SJCRH30 (cell line): Measurements from ENCODE around the gene SNRNP48. TPM values are rescaled to one million over a fixed set of nuclear protein-coding genes. Genes with fewer than 3 reads are reported as not detected.

Experiments used
- DNase-seq, 2 experiments: peaks; one replicate each; pipeline ENCODE4 v3.0.0-alpha.2; 2015 to 2020
- H3K27ac ChIP-seq: fragments of 250-450 bp; sonication (Bioruptor Pico); 2 replicates; pipeline ENCODE4 v1.5.1; 2020; ENCODE audit warnings: mild to moderate bottlenecking, moderate library complexity
- H3K27me3 ChIP-seq: fragments of 250-450 bp; sonication (Bioruptor Pico); 2 replicates; pipeline ENCODE4 v1.5.1; 2020; ENCODE audit warnings: mild to moderate bottlenecking, moderate library complexity
- H3K36me3 ChIP-seq: fragments of 250-450 bp; sonication (Bioruptor Pico); 2 replicates; pipeline ENCODE4 v1.5.1; 2020; ENCODE audit warnings: mild to moderate bottlenecking, moderate library complexity
- H3K4me1 ChIP-seq: fragments of 250-450 bp; sonication (Bioruptor Pico); 2 replicates; pipeline ENCODE4 v1.5.1; 2020; ENCODE audit warnings: mild to moderate bottlenecking, moderate library complexity
- H3K4me3 ChIP-seq: fragments of 250-450 bp; sonication (Bioruptor Pico); 2 replicates; pipeline ENCODE4 v1.5.1; 2020; ENCODE audit warnings: mild to moderate bottlenecking, moderate library complexity
- H3K9me3 ChIP-seq: fragments of 250-450 bp; sonication (Bioruptor Pico); replicated peaks from 2 replicates; pipeline ENCODE4 v1.5.1; 2020; ENCODE audit warnings: mild to moderate bottlenecking, moderate library complexity
- total RNA-seq: library from RNA; depleted of rRNA; stranded (reverse); fragments of >200 nt; shearing (Covaris generic); gene quantifications from 2 replicates; pipeline ENCODE4 v1.2.3, GENCODE V29; 2014

SNRNP48 gene
- total RNA-seq, 1 experiment from 2014 or later = 25.3 TPM

DNA sequence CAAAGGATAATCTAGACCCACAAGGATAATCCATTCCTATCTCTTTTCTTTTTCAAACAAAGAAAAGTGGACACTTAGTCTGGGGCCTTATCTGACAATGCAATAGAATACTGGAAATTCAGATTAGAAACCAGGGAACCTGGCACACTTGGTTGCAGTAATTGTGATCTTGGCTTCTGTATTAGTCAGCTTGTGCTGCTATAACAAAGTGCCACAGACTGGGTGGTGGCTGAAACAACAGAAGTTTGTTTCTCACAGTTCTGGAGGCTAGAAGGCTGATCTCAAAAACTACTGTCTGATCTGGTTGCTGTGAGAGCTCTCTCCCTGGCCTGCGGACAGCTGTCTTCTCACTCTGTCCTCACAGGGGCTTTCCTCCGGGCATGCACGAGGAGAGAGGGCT is 49.4 kb downstream of the SNRNP48 start:
- no peak for DNase-seq
- H3K27ac ChIP-seq = no peak overlapping the region
- no peaks in the 10 kb centered on the region for H3K27me3 ChIP-seq
- H3K4me1 ChIP-seq = no peaks in the 10 kb centered on the region
- H3K4me3 ChIP-seq = no peak overlapping the region
- no peaks in the 10 kb centered on the region for H3K36me3 ChIP-seq
- H3K9me3 ChIP-seq = no peaks in the 10 kb centered on the region

DNA sequence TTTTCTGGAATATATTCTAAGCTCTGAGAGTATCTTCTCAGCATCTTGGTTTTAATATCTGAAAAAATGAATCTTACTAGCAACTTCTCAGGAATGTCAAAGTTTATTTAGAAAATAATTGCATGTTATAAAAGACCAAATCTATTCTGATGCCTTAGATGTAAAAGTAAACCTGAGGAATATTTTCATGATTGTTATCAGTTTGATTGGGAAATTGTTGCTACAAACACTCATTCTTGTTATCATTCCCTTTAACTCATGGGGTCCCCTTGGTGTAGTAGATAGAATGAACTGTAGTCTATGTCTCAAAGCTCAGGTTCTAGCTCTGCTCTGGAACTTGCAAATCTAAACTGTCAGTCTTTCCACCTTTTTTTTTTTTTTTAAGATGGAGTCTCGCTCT is 50.0 kb downstream of the SNRNP48 start:
- Histone ChIP-seq H3K36me3 (no peaks in the 10 kb centered on the region), H3K4me1 (no peaks in the 10 kb centered on the region), H3K4me3 (no peak overlapping the region), H3K27me3 (no peaks in the 10 kb centered on the region), H3K9me3 (no peaks in the 10 kb centered on the region), H3K27ac (no peak overlapping the region)
- DNase-seq = no peak

DNA sequence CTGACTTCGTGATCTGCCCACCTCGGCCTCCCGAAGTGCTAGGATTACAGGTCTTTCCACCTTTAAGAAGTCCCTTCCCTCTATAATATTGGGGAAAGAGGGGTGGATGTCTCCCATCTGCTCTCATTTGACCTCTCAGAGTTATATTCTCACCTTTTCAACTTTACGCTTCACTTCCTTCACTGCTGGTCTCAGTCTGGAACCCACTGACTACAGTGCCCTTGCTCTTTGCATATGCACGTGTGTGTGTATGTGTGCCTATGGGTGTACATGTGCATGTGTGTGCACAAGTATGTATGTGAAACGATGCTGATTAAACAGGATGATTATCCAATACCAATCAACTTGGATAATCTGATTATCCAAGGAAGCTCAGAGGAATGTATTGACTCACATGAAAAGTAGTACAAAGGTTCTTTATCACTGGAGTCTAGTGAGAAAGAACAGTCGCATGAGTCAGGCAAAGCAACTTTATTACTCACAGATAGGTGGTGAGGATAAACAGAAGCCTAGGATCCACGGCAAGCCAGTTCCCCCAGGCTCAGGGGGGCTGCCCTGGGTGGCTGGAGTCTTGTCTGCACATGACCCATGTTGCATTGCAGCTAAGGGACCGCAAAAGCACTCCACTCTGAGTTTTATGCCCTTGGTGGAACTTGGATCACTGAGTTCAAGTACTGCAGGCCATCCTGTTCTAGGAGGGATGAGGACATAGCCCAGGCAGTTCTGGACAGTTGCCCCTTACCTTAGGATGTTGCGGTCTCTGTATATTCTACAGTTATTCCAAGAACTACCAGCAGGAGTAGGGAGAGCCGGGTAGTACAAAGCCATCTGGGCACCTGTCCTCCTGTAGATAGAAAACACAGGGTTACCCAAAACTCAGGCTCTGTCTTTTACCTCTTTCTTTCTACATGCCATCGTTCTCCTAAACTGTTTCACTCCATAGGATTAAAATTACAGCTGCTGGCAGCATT is 50.9 kb downstream of the SNRNP48 start:
- no peak for DNase-seq
- H3K9me3 ChIP-seq = no peaks in the 10 kb centered on the region
- no peaks in the 10 kb centered on the region for H3K27me3 ChIP-seq
- H3K4me3 ChIP-seq = no peak overlapping the region
- no peaks in the 10 kb centered on the region for H3K4me1 ChIP-seq
- H3K27ac ChIP-seq = no peak overlapping the region
- no peaks in the 10 kb centered on the region for H3K36me3 ChIP-seq

DNA sequence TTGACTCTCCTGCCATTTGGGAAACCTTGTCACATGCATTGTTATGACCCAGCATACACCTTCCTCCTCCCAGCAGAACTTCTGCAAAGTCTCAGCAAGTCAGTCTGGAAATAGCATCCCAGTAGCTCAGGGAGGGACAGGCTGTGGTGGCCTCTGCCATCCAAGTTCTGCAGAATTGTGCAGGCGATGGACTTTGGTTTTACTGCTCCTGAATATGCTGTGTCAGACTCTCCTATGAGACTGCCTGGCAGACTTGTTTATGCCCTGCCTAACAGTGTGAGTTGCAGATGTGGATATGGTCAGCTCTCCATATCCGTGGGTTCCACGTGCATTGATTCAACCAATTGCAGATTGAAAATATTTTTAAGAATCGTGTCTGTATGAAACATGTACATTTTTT is 52.8 kb downstream of the SNRNP48 start:
- Histone ChIP-seq H3K4me3 (no peak overlapping the region), H3K27me3 (no peaks in the 10 kb centered on the region), H3K27ac (no peak overlapping the region), H3K4me1 (no peaks in the 10 kb centered on the region), H3K36me3 (no peaks in the 10 kb centered on the region), H3K9me3 (no peaks in the 10 kb centered on the region)
- DNase-seq = no peak

DNA sequence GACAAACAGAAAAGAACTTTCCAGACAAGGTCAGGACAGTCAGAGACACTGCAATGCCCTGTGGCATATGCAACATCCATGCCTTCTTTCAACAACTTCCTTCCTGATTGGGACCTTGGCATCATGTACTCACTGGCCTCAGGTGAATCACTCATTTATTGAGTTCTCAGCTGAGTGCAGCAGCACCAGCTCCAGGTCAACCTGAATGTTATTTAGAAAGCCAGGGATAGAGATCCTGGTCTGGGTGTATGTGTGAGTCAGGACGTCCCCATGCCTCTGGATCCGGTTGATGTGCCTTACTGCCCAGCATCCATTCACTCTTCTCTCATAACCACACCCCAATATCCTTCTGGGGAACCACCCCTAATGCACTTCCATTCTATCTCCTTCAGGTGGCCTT is 54.4 kb downstream of the SNRNP48 start:
- H3K4me1 ChIP-seq = no peaks in the 10 kb centered on the region
- DNase-seq = no peak
- H3K9me3 ChIP-seq = no peaks in the 10 kb centered on the region

DNA sequence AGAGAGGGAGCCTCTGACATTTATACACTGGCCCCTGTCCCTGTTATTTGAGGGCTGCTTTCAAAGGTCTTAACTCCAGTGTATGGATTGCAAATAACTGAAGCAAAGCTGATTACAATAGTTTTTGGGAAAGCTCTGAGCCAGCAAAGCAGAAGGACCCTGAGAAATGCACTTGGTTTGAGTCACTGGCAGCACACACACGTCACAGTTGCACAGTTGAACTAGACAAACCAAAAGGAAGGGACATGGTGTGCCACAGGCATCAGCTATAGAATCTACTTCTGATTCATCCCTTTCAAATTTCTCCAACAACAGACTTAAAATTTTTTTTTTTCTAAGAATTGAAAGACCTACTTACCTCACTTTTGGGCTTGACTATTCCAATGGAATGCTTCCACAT is 56.4 kb downstream of the SNRNP48 start:
- DNase-seq = no peak
- Histone ChIP-seq H3K4me3 (no peak overlapping the region), H3K4me1 (no peaks in the 10 kb centered on the region)

More for the DNA sequence above, 54.4 kb downstream of the SNRNP48 start:
- Histone ChIP-seq H3K27ac (no peak overlapping the region), H3K4me3 (no peak overlapping the region), H3K27me3 (no peaks in the 10 kb centered on the region), H3K36me3 (no peaks in the 10 kb centered on the region)

DNA sequence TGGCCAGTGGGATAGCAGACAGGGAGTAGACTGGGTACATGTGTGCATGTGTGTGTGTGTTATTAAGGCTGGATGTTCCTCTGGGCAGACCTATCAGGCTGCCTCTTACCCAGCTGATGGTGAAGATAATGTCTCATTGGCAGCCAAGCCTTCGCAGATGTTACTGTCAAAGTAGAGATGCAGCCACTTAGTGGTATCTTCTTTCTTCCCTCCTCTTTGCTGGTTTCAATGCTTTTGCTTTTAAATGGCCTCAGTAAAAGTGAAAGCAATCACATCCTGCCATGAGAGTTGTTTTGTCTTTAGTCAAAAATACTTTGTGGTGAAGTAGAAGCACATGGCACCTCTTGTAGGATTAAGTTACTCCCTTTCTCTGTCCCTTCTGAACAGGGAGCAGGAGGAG is 57.5 kb downstream of the SNRNP48 start:
- H3K36me3 ChIP-seq = no peaks in the 10 kb centered on the region
- H3K4me1 ChIP-seq = no peaks in the 10 kb centered on the region
- no peak overlapping the region for H3K4me3 ChIP-seq
- H3K27ac ChIP-seq = no peak overlapping the region
- H3K9me3 ChIP-seq = no peaks in the 10 kb centered on the region
- DNase-seq = no peak
- H3K27me3 ChIP-seq = no peaks in the 10 kb centered on the region

More for the DNA sequence above, 56.4 kb downstream of the SNRNP48 start:
- Histone ChIP-seq H3K27me3 (no peaks in the 10 kb centered on the region), H3K36me3 (no peaks in the 10 kb centered on the region), H3K9me3 (no peaks in the 10 kb centered on the region), H3K27ac (no peak overlapping the region)

DNA sequence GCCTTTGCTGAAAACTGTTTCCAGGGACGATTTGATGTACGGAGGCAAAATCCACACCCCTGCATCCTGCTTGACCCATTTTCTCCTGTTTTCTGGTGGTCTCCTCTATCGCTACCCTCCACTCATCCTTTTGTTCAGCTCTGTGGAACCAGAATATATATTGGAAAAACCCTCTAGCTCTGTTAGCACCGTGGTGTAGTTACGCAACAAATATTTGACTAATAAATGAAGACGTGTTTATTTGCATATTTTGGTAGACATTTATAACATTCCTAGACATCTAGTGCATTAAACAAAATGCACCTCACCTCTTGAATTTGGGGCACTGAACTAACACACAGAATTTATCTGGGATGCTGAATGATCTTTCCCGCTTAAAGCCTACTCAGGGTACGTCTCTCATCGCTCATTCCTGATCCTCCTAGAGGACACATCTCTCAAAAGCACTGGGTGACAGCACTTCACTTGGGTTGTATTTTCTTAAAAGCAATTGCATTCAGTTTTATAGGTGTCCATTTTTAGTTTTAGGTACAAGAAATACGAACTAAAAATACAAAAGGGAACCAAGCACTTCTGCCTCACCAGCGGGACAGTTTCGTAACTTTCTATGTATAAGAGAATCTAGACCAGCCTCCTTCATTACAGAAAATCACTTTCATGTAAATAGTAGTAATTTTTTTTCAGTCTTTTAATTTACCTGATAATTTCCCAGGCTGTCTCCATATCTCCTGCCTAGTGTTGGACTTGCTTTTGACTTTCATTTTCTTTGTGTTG is 59.2 kb downstream of the SNRNP48 start:
- H3K36me3 ChIP-seq = no peaks in the 10 kb centered on the region

DNA sequence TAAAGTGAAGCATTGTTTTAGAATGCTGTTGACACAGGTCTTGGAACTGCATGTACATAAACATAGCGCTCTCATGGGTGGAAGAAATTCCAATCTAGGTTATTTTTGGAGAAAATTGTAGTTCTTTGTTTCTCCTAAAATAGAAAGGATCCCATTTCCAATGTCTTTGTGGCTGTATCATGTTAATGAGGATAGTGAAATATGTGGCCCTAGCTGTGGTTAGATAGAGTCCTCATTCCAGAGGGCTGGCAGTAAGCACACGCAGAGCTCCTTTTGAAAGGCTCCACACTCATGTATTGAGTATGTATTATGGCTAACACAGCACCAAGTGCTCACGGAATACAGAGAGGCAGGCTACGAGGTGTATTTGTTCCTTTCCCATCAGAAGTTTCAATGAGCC is 60.9 kb downstream of the SNRNP48 start:
- no peak overlapping the region for H3K27ac ChIP-seq
- no peaks in the 10 kb centered on the region for H3K4me1 ChIP-seq
- no peaks in the 10 kb centered on the region for H3K27me3 ChIP-seq
- H3K36me3 ChIP-seq = no peaks in the 10 kb centered on the region
- H3K9me3 ChIP-seq = no peaks in the 10 kb centered on the region
- H3K4me3 ChIP-seq = no peak overlapping the region
- no peak for DNase-seq

More for the DNA sequence above, 59.2 kb downstream of the SNRNP48 start:
- DNase-seq = no peak
- Histone ChIP-seq H3K4me3 (no peak overlapping the region), H3K27ac (no peak overlapping the region), H3K9me3 (no peaks in the 10 kb centered on the region), H3K4me1 (no peaks in the 10 kb centered on the region), H3K27me3 (no peaks in the 10 kb centered on the region)

DNA sequence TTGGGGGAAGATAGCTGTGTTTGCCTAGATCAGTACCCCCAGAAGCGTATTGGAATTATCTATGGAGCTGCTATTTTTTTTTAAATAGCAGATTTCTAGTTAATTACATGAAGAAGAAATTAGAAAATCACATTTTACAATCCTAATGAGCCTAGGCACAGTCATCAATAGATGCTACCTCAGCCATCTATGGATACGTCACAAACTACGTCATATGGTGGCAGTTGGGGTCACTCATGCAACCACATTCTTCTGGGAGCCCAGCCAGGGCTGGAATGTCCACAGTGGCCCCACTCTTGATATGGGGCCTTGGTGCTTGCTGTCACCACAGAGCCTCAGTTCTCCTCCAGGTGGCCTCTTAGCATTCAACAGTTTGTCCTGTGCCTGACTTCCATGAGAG is 63.0 kb downstream of the SNRNP48 start:
- Histone ChIP-seq H3K9me3 (no peaks in the 10 kb centered on the region), H3K36me3 (no peaks in the 10 kb centered on the region), H3K4me3 (no peak overlapping the region), H3K27ac (no peak overlapping the region), H3K4me1 (no peaks in the 10 kb centered on the region), H3K27me3 (no peaks in the 10 kb centered on the region)
- no peak for DNase-seq

DNA sequence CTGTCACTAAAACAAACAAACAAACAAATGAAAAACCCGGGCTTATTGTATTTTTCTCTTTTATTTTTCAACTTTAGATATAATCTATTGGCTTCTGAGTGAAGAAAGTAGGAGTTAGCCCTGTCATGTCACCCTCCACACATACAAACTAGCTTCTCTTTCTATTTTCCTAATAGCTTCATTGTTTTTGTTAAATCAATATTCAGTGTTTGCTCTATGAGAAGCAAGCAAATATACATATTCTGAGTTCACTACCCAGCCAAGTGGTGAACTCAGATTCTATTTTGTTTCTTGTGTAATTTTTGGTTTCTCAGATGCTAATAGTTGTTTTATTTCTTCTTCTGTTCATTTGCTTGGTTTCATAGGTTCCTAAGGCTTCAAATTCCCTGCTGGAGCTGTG is 66.4 kb downstream of the SNRNP48 start:
- Histone ChIP-seq H3K4me3 (no peak overlapping the region), H3K9me3 (no peaks in the 10 kb centered on the region)

DNA sequence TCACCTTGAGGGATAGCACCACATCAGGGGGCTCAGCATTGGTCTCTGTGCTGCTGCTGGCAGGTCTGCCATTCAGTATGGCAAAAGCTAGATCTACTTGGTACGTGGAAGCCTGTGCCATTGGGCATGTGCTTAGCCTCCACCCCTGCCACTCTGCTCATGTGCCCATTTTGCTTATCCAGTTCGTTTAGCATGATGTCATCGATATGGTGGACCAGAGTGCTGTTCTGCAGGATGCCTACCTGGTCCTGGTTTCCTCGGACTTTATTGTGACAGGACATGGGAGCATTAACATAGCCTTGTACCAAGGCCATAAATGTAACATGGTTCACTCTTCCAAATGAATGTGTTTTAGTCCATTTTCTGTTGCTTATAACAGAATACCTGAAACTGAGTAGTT is 68.5 kb downstream of the SNRNP48 start:
- H3K9me3 ChIP-seq = no peaks in the 10 kb centered on the region
- no peaks in the 10 kb centered on the region for H3K36me3 ChIP-seq
- DNase-seq = no peak
- H3K27ac ChIP-seq = no peak overlapping the region
- no peaks in the 10 kb centered on the region for H3K27me3 ChIP-seq
- H3K4me3 ChIP-seq = no peak overlapping the region
- no peaks in the 10 kb centered on the region for H3K4me1 ChIP-seq

More for the DNA sequence above, 66.4 kb downstream of the SNRNP48 start:
- no peak for DNase-seq
- Histone ChIP-seq H3K4me1 (no peaks in the 10 kb centered on the region), H3K27ac (no peak overlapping the region), H3K36me3 (no peaks in the 10 kb centered on the region), H3K27me3 (no peaks in the 10 kb centered on the region)

DNA sequence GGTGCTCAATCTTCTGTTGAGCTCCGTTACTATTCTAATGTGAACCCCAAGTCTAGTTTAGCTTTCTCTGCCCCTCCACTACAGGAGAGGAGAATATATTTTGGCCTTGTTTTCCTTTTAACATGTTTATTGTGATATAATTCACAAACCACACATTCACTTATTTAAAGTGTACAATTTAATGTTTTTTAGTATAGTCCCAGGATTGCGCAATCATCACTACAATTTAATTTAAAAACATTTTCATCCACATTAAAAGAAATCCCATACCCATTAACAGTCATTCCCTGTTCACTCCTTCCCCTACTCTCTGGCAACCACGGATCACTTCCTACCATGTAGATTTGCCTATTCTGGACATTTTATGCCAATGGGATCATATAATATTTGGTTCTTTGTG is 71.4 kb downstream of the SNRNP48 start:
- no peaks in the 10 kb centered on the region for H3K9me3 ChIP-seq
- H3K27ac ChIP-seq = no peak overlapping the region
- DNase-seq = no peak
- no peaks in the 10 kb centered on the region for H3K27me3 ChIP-seq
- no peaks in the 10 kb centered on the region for H3K36me3 ChIP-seq
- H3K4me3 ChIP-seq = no peak overlapping the region
- no peaks in the 10 kb centered on the region for H3K4me1 ChIP-seq
